Hepatocyte (in vitro differentiated cells): ENCODE data around the gene ZNF248.

Experiments used
- CTCF ChIP-seq: fragments of 200-600 bp; sonication (generic); IDR thresholded peaks from 2 replicates; pipeline ENCODE4 v1.5.1; 2016; ENCODE audit warnings: antibody characterized with exemption, mild to moderate bottlenecking; ENCODE audit not compliant: poor library complexity
- EZH2phosphoT487 ChIP-seq: fragments of 200-600 bp; sonication (generic); IDR thresholded peaks from one replicate; pipeline ENCODE4 v1.6.1; 2018; ENCODE audit warnings: antibody characterized with exemption, mild to moderate bottlenecking, low read depth, moderate library complexity; ENCODE audit not compliant: unreplicated experiment, severe bottlenecking

GRCh38 chr10:37857287-37858211, at the start of gene ZNF248:
- TF ChIP-seq CTCF, result no peak
- TF ChIP-seq EZH2phosphoT487, result no peak
